ENCODE data around the gene FCRL5. TPM values are rescaled to one million over a fixed set of nuclear protein-coding genes. Genes with fewer than 3 reads are reported as not detected.

Gene FCRL5
- total RNA-seq, 1 experiment from 2014 or later: not detected

GRCh38 chr1:157477419-157477818 is 74.9 kb downstream of the FCRL5 start:
- BruUV-seq (replicated peaks): no TSS peak
- TF ChIP-seq CTCF (IDR thresholded peaks at IDR 0.05; ENCODE audit: unreplicated experiment): no peak
- intact Hi-C loops (cut with micrococcal nuclease): no loop called here
- H3K4me3 Mint-ChIP-seq (ENCODE audit: unreplicated experiment): no peak overlapping the region
- ChIA-PET CTCF (interaction anchor here (1.6 to 2.4 kb wide), 4 partner anchors 12 to 107 kb away, joined by 3 to 15 read pairs (median 9); no protein-coding TSS in a partner anchor), POLR2A (no interaction called here)
- peaks cover 13% of the 10 kb centered on the region for H3K27me3 Mint-ChIP-seq (ENCODE audit: insufficient read depth, unreplicated experiment)
- peaks cover 7% of the 10 kb centered on the region for H3K9me3 Mint-ChIP-seq (ENCODE audit: unreplicated experiment)
- H3K4me1 Mint-ChIP-seq (ENCODE audit: insufficient read depth, unreplicated experiment): no peaks in the 10 kb centered on the region
- no peak for DNase-seq (ENCODE audit: unreplicated experiment)
- no peak overlapping the region for H3K27ac Mint-ChIP-seq (ENCODE audit: low read depth, unreplicated experiment)
- H3K36me3 Mint-ChIP-seq (ENCODE audit: insufficient read depth, unreplicated experiment): no peaks in the 10 kb centered on the region

GRCh38 chr1:157472959-157473358 is 79.4 kb downstream of the FCRL5 start:
- H3K4me3 Mint-ChIP-seq (ENCODE audit: unreplicated experiment): no peak overlapping the region
- H3K36me3 Mint-ChIP-seq (ENCODE audit: insufficient read depth, unreplicated experiment): no peaks in the 10 kb centered on the region
- H3K4me1 Mint-ChIP-seq (ENCODE audit: insufficient read depth, unreplicated experiment): no peaks in the 10 kb centered on the region
- H3K9me3 Mint-ChIP-seq (ENCODE audit: unreplicated experiment): peaks cover 2% of the 10 kb centered on the region
- DNase-seq (ENCODE audit: unreplicated experiment): no peak
- BruUV-seq (replicated peaks): no TSS peak
- intact Hi-C loops (cut with micrococcal nuclease): no loop called here
- no peak overlapping the region for H3K27ac Mint-ChIP-seq (ENCODE audit: low read depth, unreplicated experiment)
- ChIA-PET POLR2A (no interaction called here), CTCF (interaction anchor here (1.5 kb wide), 1 partner anchor 104 kb away, joined by 5 read pairs; no protein-coding TSS in a partner anchor)
- TF ChIP-seq CTCF (IDR thresholded peaks at IDR 0.05; ENCODE audit: unreplicated experiment): no peak
- H3K27me3 Mint-ChIP-seq (ENCODE audit: insufficient read depth, unreplicated experiment): peaks cover 13% of the 10 kb centered on the region

GRCh38 chr1:157472056-157472701 is 80.1 kb downstream of the FCRL5 start:
- Mint-ChIP-seq H3K27ac (ENCODE audit: low read depth, unreplicated experiment) (no peak overlapping the region), H3K36me3 (ENCODE audit: insufficient read depth, unreplicated experiment) (no peaks in the 10 kb centered on the region), H3K9me3 (ENCODE audit: unreplicated experiment) (no peaks in the 10 kb centered on the region), H3K4me1 (ENCODE audit: insufficient read depth, unreplicated experiment) (no peaks in the 10 kb centered on the region), H3K4me3 (ENCODE audit: unreplicated experiment) (no peak overlapping the region), H3K27me3 (ENCODE audit: insufficient read depth, unreplicated experiment) (peaks cover 13% of the 10 kb centered on the region)
- POLR2A ChIA-PET: no interaction called here
- intact Hi-C loops (cut with micrococcal nuclease): no loop called here
- BruUV-seq (replicated peaks): no TSS peak
- no peak for TF ChIP-seq CTCF (IDR thresholded peaks at IDR 0.05; ENCODE audit: unreplicated experiment)
- no peak for DNase-seq (ENCODE audit: unreplicated experiment)
- CTCF ChIA-PET: interaction anchor here (0.9 kb wide), 2 partner anchors 11 to 28 kb away, joined by 3 to 5 read pairs; no protein-coding TSS in a partner anchor

GRCh38 chr1:157471531-157471930 is 80.8 kb downstream of the FCRL5 start:
- H3K27ac Mint-ChIP-seq (ENCODE audit: low read depth, unreplicated experiment): no peak overlapping the region
- peaks cover 13% of the 10 kb centered on the region for H3K27me3 Mint-ChIP-seq (ENCODE audit: insufficient read depth, unreplicated experiment)
- H3K4me1 Mint-ChIP-seq (ENCODE audit: insufficient read depth, unreplicated experiment): no peaks in the 10 kb centered on the region
- no peak for DNase-seq (ENCODE audit: unreplicated experiment)
- BruUV-seq (replicated peaks): no TSS peak
- TF ChIP-seq CTCF (IDR thresholded peaks at IDR 0.05; ENCODE audit: unreplicated experiment): no peak
- no peaks in the 10 kb centered on the region for H3K9me3 Mint-ChIP-seq (ENCODE audit: unreplicated experiment)
- no peak overlapping the region for H3K4me3 Mint-ChIP-seq (ENCODE audit: unreplicated experiment)
- ChIA-PET CTCF (interaction anchor here (0.9 kb wide), 2 partner anchors 12 to 27 kb away, joined by 3 to 5 read pairs; no protein-coding TSS in a partner anchor), POLR2A (no interaction called here)
- intact Hi-C loops (cut with micrococcal nuclease): no loop called here
- H3K36me3 Mint-ChIP-seq (ENCODE audit: insufficient read depth, unreplicated experiment): no peaks in the 10 kb centered on the region

Measured in MCF 10A (cell line).